ENCODE measurements around the gene PNRC2. TPM values are rescaled to one million over a fixed set of nuclear protein-coding genes. Genes with fewer than 3 reads are reported as not detected.
A peak's percentile ranks its signal among the peaks of the same experiment; 100 is the strongest.

PNRC2 gene
- total and polyA plus RNA-seq, 4 experiments from 2014 or later: 127 to 160 (median 148) TPM

DNA sequence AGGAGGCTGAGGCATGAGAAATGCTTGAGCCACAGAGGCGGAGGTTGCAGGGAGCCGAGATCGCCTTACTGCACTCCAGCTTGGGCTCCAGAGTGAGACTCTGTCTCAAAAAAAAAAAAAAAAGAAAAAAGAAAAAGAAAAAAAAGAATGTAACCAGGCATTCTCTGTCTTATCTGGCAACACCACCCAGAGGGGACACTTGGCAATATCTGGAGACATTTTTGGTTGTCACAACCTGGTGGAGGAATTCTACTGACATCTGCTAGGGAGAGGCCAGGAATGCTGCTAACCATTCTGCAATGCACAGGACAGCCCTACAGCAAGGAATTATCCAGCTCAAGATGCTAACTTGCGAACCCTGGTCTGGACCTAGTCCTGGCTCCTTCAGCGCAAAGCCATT, 44.2 kb upstream of the PNRC2 start:
- H3K4me3 ChIP-seq (ENCODE audit: low read length in 2 of 2): no peak overlapping the region
- H3K27me3 ChIP-seq (ENCODE audit: insufficient read depth, low read length): no peaks in the 10 kb centered on the region
- no peak overlapping the region for H3K27ac Mint-ChIP-seq
- CTCF ChIA-PET (ENCODE audit: partially characterized antibody): interaction anchor here (1.2 to 2.0 kb wide), 2 partner anchors 106 to 141 kb away, joined by 3 to 10 read pairs; no protein-coding TSS in a partner anchor
- no peak overlapping the region for H3K4me3 Mint-ChIP-seq
- no peaks in the 10 kb centered on the region for H3K9me3 ChIP-seq (ENCODE audit: control insufficient read depth in 1 of 2, low read length in 2 of 2)
- H3K36me3 ChIP-seq (ENCODE audit: insufficient read depth, low read length): no peaks in the 10 kb centered on the region
- H3K4me1 Mint-ChIP-seq: peaks cover 11 to 32% (median 20%) of the 10 kb centered on the region in 4 donors
- H3K36me3 Mint-ChIP-seq: no peaks in the 10 kb centered on the region
- H3K9me3 Mint-ChIP-seq: no peaks in the 10 kb centered on the region
- POLR2A ChIA-PET (ENCODE audit: partially characterized antibody): no interaction called here
- DNase-seq: no peak
- intact Hi-C loops (cut with micrococcal nuclease): no loop called here
- H3K27ac ChIP-seq (ENCODE audit: low read depth, low read length): no peak overlapping the region
- H3K4me1 ChIP-seq (ENCODE audit: insufficient read depth, low read length): peaks cover 17% of the 10 kb centered on the region
- peaks cover 1 to 3% of the 10 kb centered on the region in 2 donors for H3K27me3 Mint-ChIP-seq

DNA sequence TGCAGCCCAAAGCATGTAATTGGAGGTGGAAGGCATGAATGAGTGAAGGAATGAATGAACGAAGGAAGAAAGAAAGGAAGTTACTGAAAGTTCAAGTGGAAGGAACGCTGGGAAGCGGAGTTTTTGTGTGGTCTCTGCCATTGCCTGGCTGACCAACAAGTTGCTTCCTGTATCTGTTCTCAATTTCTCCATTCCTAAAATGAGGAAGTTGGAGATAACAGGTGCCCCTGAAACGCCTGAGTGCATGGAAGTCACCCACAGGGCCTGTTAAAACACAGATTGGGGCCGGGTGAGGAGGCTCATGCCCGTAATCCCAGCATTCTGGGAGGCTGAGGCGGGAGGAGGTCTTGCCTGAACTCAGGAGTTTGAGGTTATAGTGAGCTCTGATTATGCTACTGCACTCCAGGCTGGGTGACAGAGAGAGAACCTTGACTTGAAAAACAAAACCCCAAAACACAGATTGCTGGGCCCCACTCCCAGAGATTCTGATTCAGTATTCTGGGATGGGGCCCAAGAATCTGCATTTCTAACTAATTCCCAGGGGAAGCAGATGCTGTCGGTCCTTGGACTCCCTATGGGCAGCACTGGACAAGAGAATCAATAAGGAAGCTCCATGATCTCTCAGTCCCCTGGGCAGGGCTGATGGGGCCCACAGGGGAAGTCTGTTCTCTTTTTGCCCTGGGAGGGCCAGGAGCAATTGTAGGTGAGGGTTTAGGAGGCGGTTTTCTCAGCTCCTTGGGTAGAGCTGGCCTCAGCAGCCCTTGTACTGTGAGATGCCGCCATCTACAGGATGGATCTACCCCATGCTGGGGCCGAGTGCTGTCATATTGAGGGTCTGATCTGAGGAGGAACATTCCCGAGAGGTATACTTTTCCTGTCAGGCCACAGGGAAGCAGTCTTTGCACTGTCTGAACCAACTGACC, 43.2 kb upstream of the PNRC2 start:
- intact Hi-C loops (cut with micrococcal nuclease): loop anchor here (1.0 kb wide), 2 partner anchors 107 to 144 kb away; no protein-coding TSS in a partner anchor

DNA sequence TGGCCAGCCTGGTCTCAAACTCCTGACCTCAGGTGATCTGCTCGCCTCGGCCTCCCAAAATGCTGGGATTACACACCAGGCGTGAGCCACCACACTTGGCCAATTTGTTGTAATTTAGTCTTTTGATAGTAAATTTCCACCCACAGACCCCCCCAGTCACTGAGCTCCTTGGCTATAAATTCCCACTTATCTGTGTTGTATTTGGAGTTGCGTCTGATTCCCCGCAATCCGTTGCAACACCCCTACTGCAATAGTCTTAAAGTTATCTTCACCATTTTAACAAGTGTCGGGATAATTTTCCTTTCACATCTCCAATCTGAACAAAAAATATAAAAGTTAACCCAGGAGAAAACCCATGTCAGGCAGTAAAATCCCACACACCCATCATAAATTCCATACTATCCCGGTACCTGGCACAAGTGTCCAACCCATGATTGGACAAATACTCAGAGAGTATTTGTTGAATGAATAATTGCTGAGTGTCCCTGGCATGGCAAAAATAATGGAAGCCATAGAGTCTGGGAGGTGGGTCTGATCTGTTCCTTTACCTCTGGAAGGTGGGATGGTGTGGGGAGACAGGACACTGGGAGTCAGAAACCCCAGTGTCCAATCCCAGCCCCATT, 37.2 kb upstream of the PNRC2 start:
- Histone ChIP-seq H3K36me3 (ENCODE audit: insufficient read depth, low read length) (no peaks in the 10 kb centered on the region), H3K9me3 (ENCODE audit: control insufficient read depth in 1 of 2, low read length in 2 of 2) (no peaks in the 10 kb centered on the region), H3K4me3 (ENCODE audit: low read length in 2 of 2) (no peak overlapping the region), H3K27ac (ENCODE audit: low read depth, low read length) (no peak overlapping the region), H3K4me1 (ENCODE audit: insufficient read depth, low read length) (no peaks in the 10 kb centered on the region), H3K27me3 (ENCODE audit: insufficient read depth, low read length) (no peaks in the 10 kb centered on the region)
- POLR2A ChIA-PET (ENCODE audit: partially characterized antibody): no interaction called here
- no peak overlapping the region for H3K27ac Mint-ChIP-seq
- no peaks in the 10 kb centered on the region for H3K36me3 Mint-ChIP-seq
- H3K4me1 Mint-ChIP-seq: peaks cover 0 to 4% (median under 1%) of the 10 kb centered on the region in 4 donors
- no peak for DNase-seq
- intact Hi-C loops (cut with micrococcal nuclease): no loop called here
- H3K27me3 Mint-ChIP-seq: peaks cover 0 to 1% of the 10 kb centered on the region in 2 donors
- no peaks in the 10 kb centered on the region for H3K9me3 Mint-ChIP-seq
- H3K4me3 Mint-ChIP-seq: no peak overlapping the region
- CTCF ChIA-PET (ENCODE audit: partially characterized antibody): no interaction called here

More for the DNA sequence above, 43.2 kb upstream of the PNRC2 start:
- peaks cover 0 to 1% of the 10 kb centered on the region in 2 donors for H3K27me3 Mint-ChIP-seq
- no peaks in the 10 kb centered on the region for H3K9me3 Mint-ChIP-seq
- H3K27me3 ChIP-seq (ENCODE audit: insufficient read depth, low read length): no peaks in the 10 kb centered on the region
- POLR2A ChIA-PET (ENCODE audit: partially characterized antibody): interaction anchor here (0.7 to 1.0 kb wide), 2 partner anchors 106 to 145 kb away, joined by 3 to 4 read pairs; no protein-coding TSS in a partner anchor
- H3K4me1 Mint-ChIP-seq: peaks cover 6 to 26% (median 16%) of the 10 kb centered on the region in 4 donors
- peak overlapping the region in 1 of 7 donors; percentile 53 for H3K27ac Mint-ChIP-seq
- no peak overlapping the region for H3K4me3 ChIP-seq (ENCODE audit: low read length in 2 of 2)
- no peaks in the 10 kb centered on the region for H3K36me3 ChIP-seq (ENCODE audit: insufficient read depth, low read length)
- no peaks in the 10 kb centered on the region for H3K36me3 Mint-ChIP-seq
- CTCF ChIA-PET (ENCODE audit: partially characterized antibody): interaction anchor here (1.2 to 2.0 kb wide), 4 partner anchors 105 to 145 kb away, joined by 3 to 14 read pairs (median 8); no protein-coding TSS in a partner anchor
- no peak overlapping the region for H3K4me3 Mint-ChIP-seq
- peak; percentile 14 to 46 (median 22) for DNase-seq
- no peaks in the 10 kb centered on the region for H3K9me3 ChIP-seq (ENCODE audit: control insufficient read depth in 1 of 2, low read length in 2 of 2)
- H3K27ac ChIP-seq (ENCODE audit: low read depth, low read length): no peak overlapping the region
- H3K4me1 ChIP-seq (ENCODE audit: insufficient read depth, low read length): peaks cover 17% of the 10 kb centered on the region

DNA sequence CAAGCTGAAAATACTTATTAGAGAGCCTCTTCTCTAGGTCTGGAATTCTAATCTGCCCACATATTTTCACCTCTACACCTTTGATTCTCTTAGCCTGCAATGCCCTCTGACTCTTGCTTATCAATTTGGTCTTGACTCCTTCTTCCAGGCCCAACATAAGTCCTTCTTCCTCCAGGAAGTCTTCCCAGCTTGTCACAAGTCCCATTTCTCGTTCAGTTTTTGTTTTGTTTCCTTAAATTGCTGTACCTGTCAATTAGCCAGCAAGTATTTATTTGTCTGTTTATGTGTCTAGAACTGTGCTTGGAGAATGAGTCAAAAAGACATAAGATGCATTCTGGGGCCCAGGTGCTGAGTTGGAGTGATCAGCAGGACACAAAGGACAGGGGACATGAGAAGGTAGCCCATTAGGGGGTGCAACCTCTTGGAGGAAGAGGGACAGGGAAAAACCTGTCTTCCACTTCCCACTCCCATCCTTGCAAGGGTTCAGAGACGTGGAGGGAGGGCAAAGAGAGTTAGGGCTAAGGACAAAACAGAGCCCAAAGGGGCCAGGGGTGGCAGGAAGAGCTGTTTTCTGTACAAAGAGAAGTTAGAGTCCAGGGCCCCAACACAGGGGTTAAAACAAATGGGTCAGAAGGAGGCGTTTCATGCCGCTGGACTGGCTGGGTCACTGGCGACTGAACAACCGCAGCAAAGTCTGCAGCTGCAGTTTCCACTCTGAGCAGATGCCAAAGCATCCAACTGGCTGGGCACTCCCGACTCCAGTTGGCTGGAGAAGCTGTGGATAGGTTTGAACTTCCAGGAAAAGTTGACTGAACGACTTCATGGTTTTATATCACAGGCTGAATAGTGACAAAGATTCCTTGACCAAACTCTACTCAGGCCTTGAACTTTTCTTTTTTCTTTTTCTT, 35.8 kb upstream of the PNRC2 start:
- H3K4me3 ChIP-seq (ENCODE audit: low read length in 2 of 2): no peak overlapping the region
- no peak overlapping the region for H3K4me3 Mint-ChIP-seq
- intact Hi-C loops (cut with micrococcal nuclease): no loop called here

DNA sequence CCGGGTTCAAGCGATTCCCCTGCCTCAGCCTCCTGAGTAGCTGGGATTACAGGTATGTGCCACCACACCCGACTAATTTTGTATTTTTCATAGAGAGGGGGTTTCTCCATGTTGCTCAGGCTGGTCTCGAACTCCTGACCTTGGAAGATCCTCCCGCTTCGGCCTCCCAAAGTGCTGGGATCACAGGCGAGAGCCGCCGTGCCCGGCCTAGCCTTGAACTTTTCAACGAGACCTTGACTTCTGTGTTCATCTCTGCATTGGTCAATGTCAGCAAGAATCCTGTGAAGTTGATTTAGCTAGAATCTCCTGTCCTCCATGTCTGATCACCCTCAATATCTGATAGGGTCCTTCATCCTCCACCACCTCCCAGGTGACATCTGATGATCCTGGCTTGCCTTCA, 35.0 kb upstream of the PNRC2 start:
- no peak for DNase-seq
- Mint-ChIP-seq H3K27ac (no peak overlapping the region), H3K9me3 (no peaks in the 10 kb centered on the region), H3K4me3 (no peak overlapping the region), H3K36me3 (no peaks in the 10 kb centered on the region), H3K27me3 (peaks cover 4 to 11% of the 10 kb centered on the region in 2 donors), H3K4me1 (peaks cover 0 to 4% (median under 1%) of the 10 kb centered on the region in 4 donors)
- no peaks in the 10 kb centered on the region for H3K9me3 ChIP-seq (ENCODE audit: control insufficient read depth in 1 of 2, low read length in 2 of 2)
- no peaks in the 10 kb centered on the region for H3K27me3 ChIP-seq (ENCODE audit: insufficient read depth, low read length)
- intact Hi-C loops (cut with micrococcal nuclease): no loop called here
- no peaks in the 10 kb centered on the region for H3K4me1 ChIP-seq (ENCODE audit: insufficient read depth, low read length)
- no peaks in the 10 kb centered on the region for H3K36me3 ChIP-seq (ENCODE audit: insufficient read depth, low read length)
- CTCF ChIA-PET (ENCODE audit: partially characterized antibody): no interaction called here
- POLR2A ChIA-PET (ENCODE audit: partially characterized antibody): no interaction called here
- no peak overlapping the region for H3K27ac ChIP-seq (ENCODE audit: low read depth, low read length)
- no peak overlapping the region for H3K4me3 ChIP-seq (ENCODE audit: low read length in 2 of 2)

More for the DNA sequence above, 35.8 kb upstream of the PNRC2 start:
- no peaks in the 10 kb centered on the region for H3K9me3 ChIP-seq (ENCODE audit: control insufficient read depth in 1 of 2, low read length in 2 of 2)
- H3K4me1 ChIP-seq (ENCODE audit: insufficient read depth, low read length): no peaks in the 10 kb centered on the region
- no peaks in the 10 kb centered on the region for H3K36me3 Mint-ChIP-seq
- peaks cover 2 to 8% of the 10 kb centered on the region in 2 donors for H3K27me3 Mint-ChIP-seq
- H3K4me1 Mint-ChIP-seq: peaks cover 0 to 4% (median under 1%) of the 10 kb centered on the region in 4 donors
- H3K36me3 ChIP-seq (ENCODE audit: insufficient read depth, low read length): no peaks in the 10 kb centered on the region
- DNase-seq: no peak
- ChIA-PET CTCF (ENCODE audit: partially characterized antibody) (no interaction called here), POLR2A (ENCODE audit: partially characterized antibody) (no interaction called here)
- H3K27me3 ChIP-seq (ENCODE audit: insufficient read depth, low read length): no peaks in the 10 kb centered on the region
- peak overlapping the region in 1 of 7 donors; percentile 58 for H3K27ac Mint-ChIP-seq
- H3K27ac ChIP-seq (ENCODE audit: low read depth, low read length): no peak overlapping the region
- no peaks in the 10 kb centered on the region for H3K9me3 Mint-ChIP-seq

DNA sequence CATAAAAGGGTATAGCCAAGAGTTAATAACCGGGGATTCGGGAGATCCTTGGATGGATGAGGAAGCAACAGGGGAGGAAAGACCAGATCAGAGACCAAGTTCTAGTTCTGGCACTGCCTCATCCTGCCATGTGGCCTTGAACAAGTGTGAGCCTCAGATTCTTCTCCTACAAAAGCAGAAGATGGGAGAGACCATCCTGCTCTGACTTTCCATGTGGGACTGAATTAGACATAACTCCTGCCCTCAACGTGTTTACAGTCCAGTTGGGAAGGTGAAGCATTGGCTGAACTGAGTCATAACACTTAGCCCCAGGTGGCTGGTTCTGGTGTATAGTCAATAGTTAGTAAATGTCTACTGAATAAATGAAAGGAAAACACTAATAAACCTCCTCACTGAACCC, 34.3 kb upstream of the PNRC2 start:
- H3K36me3 ChIP-seq (ENCODE audit: insufficient read depth, low read length): no peaks in the 10 kb centered on the region

More for the DNA sequence above, 34.3 kb upstream of the PNRC2 start:
- H3K27ac ChIP-seq (ENCODE audit: low read depth, low read length): no peak overlapping the region
- Mint-ChIP-seq H3K36me3 (no peaks in the 10 kb centered on the region), H3K27ac (no peak overlapping the region), H3K27me3 (peaks cover 4 to 11% of the 10 kb centered on the region in 2 donors), H3K4me3 (no peak overlapping the region), H3K4me1 (no peaks in the 10 kb centered on the region), H3K9me3 (no peaks in the 10 kb centered on the region)
- ChIA-PET CTCF (ENCODE audit: partially characterized antibody) (no interaction called here), POLR2A (ENCODE audit: partially characterized antibody) (no interaction called here)
- intact Hi-C loops (cut with micrococcal nuclease): no loop called here
- H3K27me3 ChIP-seq (ENCODE audit: insufficient read depth, low read length): no peaks in the 10 kb centered on the region
- no peak for DNase-seq
- H3K4me1 ChIP-seq (ENCODE audit: insufficient read depth, low read length): no peaks in the 10 kb centered on the region
- H3K9me3 ChIP-seq (ENCODE audit: control insufficient read depth in 1 of 2, low read length in 2 of 2): no peaks in the 10 kb centered on the region
- H3K4me3 ChIP-seq (ENCODE audit: low read length in 2 of 2): no peak overlapping the region

Data from CD4-positive, alpha-beta memory T cell (primary cell).